AG10803 (cell line): ENCODE measurements around the gene CCDC40.

Experiments
- DNase-seq: peaks from one replicate; pipeline ENCODE4 v3.0.0; 2010; ENCODE audit warnings: low read depth
- H3K4me3 ChIP-seq: 2 replicates; pipeline ENCODE4 v1.5.1; 2011; ENCODE audit warnings: mild to moderate bottlenecking, low read length, control low read depth
- TF ChIP-seq, protein P1 (sequence below): conservative IDR thresholded peaks from 2 replicates; pipeline ENCODE4 v1.5.1; 2011; ENCODE audit warnings: mild to moderate bottlenecking, low read length, control low read depth, inconsistent platforms

CCDC40 gene

DNA sequence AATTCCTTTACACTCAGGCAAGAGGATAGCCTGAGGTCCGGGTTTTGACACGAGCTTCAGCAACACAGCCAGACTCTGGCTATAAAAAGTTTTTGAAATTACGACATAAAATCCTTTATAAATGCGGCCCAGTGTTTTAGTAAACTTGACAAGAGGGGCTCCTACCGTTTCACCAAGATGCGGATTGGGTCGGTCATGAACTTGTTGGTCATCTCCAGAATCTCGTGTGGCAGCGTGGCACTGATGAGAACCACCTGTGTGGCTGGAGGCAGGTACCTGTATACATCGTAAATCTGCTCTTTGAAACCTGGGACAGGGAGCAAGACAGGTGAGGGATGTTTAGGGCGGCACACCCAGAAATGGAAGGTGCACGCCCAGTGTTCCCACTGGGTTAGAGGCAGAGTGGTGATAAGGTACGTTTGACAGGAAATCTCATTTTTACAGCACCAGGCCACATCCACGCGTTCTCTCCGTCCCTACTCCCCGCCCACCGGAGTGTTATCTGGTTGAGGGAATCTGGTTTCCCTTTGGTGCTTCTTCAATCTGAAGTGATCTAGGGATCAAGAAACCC, 102.5 kb downstream of the CCDC40 start:
- no peak overlapping the region for H3K4me3 ChIP-seq
- TF ChIP-seq, protein P1, sequence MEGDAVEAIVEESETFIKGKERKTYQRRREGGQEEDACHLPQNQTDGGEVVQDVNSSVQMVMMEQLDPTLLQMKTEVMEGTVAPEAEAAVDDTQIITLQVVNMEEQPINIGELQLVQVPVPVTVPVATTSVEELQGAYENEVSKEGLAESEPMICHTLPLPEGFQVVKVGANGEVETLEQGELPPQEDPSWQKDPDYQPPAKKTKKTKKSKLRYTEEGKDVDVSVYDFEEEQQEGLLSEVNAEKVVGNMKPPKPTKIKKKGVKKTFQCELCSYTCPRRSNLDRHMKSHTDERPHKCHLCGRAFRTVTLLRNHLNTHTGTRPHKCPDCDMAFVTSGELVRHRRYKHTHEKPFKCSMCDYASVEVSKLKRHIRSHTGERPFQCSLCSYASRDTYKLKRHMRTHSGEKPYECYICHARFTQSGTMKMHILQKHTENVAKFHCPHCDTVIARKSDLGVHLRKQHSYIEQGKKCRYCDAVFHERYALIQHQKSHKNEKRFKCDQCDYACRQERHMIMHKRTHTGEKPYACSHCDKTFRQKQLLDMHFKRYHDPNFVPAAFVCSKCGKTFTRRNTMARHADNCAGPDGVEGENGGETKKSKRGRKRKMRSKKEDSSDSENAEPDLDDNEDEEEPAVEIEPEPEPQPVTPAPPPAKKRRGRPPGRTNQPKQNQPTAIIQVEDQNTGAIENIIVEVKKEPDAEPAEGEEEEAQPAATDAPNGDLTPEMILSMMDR = no peak
- DNase-seq = no peak

GRCh38 chr17:80141463-80142165, 105.2 kb downstream of the CCDC40 start:
- no peak for DNase-seq
- H3K4me3 ChIP-seq = no peak overlapping the region
- TF ChIP-seq, protein P1 = no peak

DNA sequence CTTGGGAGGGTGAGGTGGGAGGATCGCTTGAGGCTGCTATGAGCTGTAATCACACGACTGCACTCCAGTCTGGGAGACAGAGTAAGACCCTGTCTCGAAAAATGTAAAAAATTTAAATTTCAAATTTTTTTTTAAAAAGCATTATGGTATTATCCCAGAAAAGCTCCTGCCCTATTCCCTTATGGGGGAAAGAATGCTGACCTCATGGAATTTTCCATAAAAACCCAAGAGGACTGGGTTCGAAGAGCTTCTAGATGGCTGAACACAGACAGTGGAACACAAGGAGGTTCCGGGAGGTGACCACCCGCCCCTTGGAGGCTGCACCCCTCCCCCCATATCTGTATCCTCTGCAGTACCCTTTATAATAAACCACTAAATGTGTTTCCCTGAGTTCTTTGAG, 106.5 kb downstream of the CCDC40 start:
- TF ChIP-seq, protein P1 = no peak
- H3K4me3 ChIP-seq = no peak overlapping the region
- no peak for DNase-seq

DNA sequence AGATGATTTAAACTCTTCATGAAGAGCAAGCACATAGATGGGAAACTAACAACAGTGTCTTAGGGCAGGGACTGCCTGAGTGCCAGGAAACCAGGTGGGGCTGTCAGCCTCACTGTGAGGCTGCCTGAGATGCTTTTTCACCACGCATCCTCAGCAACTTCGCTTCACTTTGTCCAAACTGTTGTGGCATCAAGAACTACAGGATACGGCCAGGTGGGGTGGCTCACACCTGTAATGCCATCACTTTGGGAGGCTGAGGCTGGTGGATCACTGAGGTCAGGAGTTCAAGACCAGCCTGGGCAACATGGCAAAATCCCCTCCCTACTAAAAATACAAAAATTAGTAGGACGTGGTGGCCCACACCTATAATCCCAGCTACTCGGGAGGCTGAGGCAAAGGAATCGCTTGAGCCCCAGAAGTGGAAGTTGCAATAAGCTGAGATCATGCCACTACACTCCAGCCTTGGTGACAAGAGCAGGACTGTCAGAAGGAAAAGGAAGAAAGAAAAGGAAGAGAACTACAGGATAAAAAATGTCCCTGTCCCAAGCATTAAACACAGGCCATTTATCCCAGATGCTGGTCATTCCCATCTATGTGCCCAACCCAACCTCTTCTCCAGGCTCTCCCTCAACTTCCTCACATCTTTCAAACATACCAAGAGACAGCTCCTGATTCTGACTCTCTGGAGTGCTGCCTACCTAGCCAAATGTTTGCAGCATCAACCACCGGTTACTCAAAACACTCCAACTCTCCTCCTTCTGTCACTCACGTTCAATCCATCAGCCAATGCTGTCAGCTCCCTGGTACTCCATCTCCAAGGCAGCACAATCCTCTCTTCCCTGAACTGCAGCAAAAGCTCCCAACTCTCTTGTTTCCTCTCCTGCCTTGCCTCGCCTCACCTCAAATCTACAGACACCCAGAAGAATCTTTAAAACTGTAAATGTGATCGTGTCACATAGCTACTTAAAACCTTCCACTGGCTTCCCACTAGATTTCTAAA, 108.9 kb downstream of the CCDC40 start:
- peak overlapping the region; percentile 95 for H3K4me3 ChIP-seq
- no peak for DNase-seq
- TF ChIP-seq, protein P1 = no peak

- peak; percentile 24 for DNase-seq
- TF ChIP-seq, protein P1 = no peak
- peak overlapping the region; percentile 95 for H3K4me3 ChIP-seq
Measured at GRCh38 chr17:80146121-80147034, 109.9 kb downstream of the CCDC40 start.

GRCh38 chr17:80147035-80147822, 110.8 kb downstream of the CCDC40 start, which contains the start of gene EIF4A3:
Gene EIF4A3, minus strand, starts transcription at chr17:80147128. Its CDS starts 167 bp downstream, at chr17:80146961.
- peak within 1 kb of the TSS; percentile 95 for H3K4me3 ChIP-seq
- TF ChIP-seq, protein P1 = no peak
- DNase-seq = peak; percentile 99
